Loucy (cell line): ENCODE measurements around the gene DOCK9.

Source experiments
- H2AFZ ChIP-seq: fragments of 200-600 bp; sonication (generic); 2 replicates; pipeline ENCODE4 v1.6.0; 2016; ENCODE audit warnings: antibody characterized with exemption, mild to moderate bottlenecking, low read length, moderate library complexity
- H3F3A ChIP-seq: fragments of 200-600 bp; 2 replicates; pipeline ENCODE4 v1.6.0; 2016; ENCODE audit warnings: antibody characterized with exemption, low read depth, mild to moderate bottlenecking
- H3K27me3 ChIP-seq: fragments of 200-600 bp; sonication (generic); 2 replicates; pipeline ENCODE4 v1.6.1; 2014; ENCODE audit warnings: low read length, mild to moderate bottlenecking; ENCODE audit not compliant: insufficient read depth, poor library complexity, severe bottlenecking
- H3K36me3 ChIP-seq: fragments of 200-600 bp; sonication (generic); 2 replicates; pipeline ENCODE4 v1.6.1; 2016; ENCODE audit warnings: low read length; ENCODE audit not compliant: insufficient read depth
- H3K4me1 ChIP-seq: fragments of 200-600 bp; sonication (generic); 2 replicates; pipeline ENCODE4 v1.5.1; 2014; ENCODE audit warnings: low read length, mild to moderate bottlenecking; ENCODE audit not compliant: insufficient read depth, poor library complexity, severe bottlenecking
- H3K4me2 ChIP-seq: fragments of 200-600 bp; sonication (generic); 2 replicates; pipeline ENCODE4 v1.6.0; 2014; ENCODE audit warnings: antibody characterized with exemption, low read length, low read depth, mild to moderate bottlenecking; ENCODE audit not compliant: poor library complexity, severe bottlenecking
- H3K4me3 ChIP-seq: fragments of 200-600 bp; sonication (generic); 2 replicates; pipeline ENCODE4 v1.5.1; 2014; ENCODE audit warnings: low read length, mild to moderate bottlenecking, mixed read lengths; ENCODE audit not compliant: poor library complexity, severe bottlenecking
- H3K79me2 ChIP-seq: fragments of 200-600 bp; sonication (generic); 2 replicates; pipeline ENCODE4 v1.6.1; 2014; ENCODE audit warnings: low read length; ENCODE audit not compliant: insufficient read depth
- H3K9ac ChIP-seq: fragments of 200-600 bp; sonication (generic); 2 replicates; pipeline ENCODE4 v1.6.0; 2014; ENCODE audit warnings: mild to moderate bottlenecking, low read depth, low read length, moderate library complexity; ENCODE audit not compliant: poor library complexity, severe bottlenecking
- H3K9me2 ChIP-seq: fragments of 200-600 bp; sonication (generic); replicated peaks from 2 replicates; pipeline ENCODE4 v1.6.1; 2016; ENCODE audit warnings: low read depth, low read length, mixed read lengths
- H3K9me3 ChIP-seq: fragments of 200-600 bp; sonication (generic); 2 replicates; pipeline ENCODE4 v1.6.1; 2014; ENCODE audit warnings: mild to moderate bottlenecking, antibody characterized with exemption, low read length, low read depth; ENCODE audit not compliant: insufficient read depth
- H4K20me1 ChIP-seq: fragments of 200-600 bp; sonication (generic); 2 replicates; pipeline ENCODE4 v1.6.0; 2014; ENCODE audit warnings: antibody characterized with exemption, low read length, mild to moderate bottlenecking; ENCODE audit not compliant: insufficient read depth, poor library complexity, severe bottlenecking
- EZH2phosphoT487 ChIP-seq: fragments of 200-600 bp; IDR thresholded peaks from 2 replicates; pipeline ENCODE4 v1.6.1; 2018; ENCODE audit warnings: antibody characterized with exemption, mild to moderate bottlenecking, moderate library complexity, borderline replicate concordance
- TF ChIP-seq, protein P1 (sequence below): fragments of 200-600 bp; sonication (generic); conservative IDR thresholded peaks from 2 replicates; pipeline ENCODE4 v1.5.1; 2014; ENCODE audit warnings: mild to moderate bottlenecking, antibody characterized with exemption, low read length

The DOCK9 gene

DNA sequence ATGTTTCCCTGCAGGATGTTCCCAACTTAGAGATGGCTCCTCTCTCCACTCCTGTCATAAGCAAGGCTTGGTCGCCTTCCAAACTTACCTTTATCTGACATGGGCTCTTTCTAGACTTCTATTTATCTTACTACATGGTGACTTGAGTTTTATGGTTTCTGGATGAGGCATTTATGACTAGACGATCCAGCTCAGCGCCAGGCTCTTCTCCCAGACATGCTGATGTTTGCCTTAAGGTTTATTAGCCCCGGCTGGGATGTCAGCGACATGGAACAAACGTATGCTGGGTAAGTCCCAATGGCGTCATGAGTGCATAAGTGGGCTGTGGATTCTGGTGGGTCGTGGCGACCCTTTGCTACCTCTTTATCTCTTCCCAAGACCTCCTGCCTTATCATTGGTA is 185.5 kb downstream of the DOCK9 start:
- TF ChIP-seq, protein P1, sequence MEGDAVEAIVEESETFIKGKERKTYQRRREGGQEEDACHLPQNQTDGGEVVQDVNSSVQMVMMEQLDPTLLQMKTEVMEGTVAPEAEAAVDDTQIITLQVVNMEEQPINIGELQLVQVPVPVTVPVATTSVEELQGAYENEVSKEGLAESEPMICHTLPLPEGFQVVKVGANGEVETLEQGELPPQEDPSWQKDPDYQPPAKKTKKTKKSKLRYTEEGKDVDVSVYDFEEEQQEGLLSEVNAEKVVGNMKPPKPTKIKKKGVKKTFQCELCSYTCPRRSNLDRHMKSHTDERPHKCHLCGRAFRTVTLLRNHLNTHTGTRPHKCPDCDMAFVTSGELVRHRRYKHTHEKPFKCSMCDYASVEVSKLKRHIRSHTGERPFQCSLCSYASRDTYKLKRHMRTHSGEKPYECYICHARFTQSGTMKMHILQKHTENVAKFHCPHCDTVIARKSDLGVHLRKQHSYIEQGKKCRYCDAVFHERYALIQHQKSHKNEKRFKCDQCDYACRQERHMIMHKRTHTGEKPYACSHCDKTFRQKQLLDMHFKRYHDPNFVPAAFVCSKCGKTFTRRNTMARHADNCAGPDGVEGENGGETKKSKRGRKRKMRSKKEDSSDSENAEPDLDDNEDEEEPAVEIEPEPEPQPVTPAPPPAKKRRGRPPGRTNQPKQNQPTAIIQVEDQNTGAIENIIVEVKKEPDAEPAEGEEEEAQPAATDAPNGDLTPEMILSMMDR = no peak
- no peak for TF ChIP-seq EZH2phosphoT487
- Histone ChIP-seq H4K20me1 (no peaks in the 10 kb centered on the region), H3F3A (no peaks in the 10 kb centered on the region), H2AFZ (no peak overlapping the region), H3K4me3 (no peak overlapping the region), H3K27me3 (no peaks in the 10 kb centered on the region), H3K79me2 (no peaks in the 10 kb centered on the region), H3K36me3 (peaks cover 3% of the 10 kb centered on the region; the same call in 1 of the 2 replicates), H3K4me2 (no peak overlapping the region), H3K9me3 (no peaks in the 10 kb centered on the region), H3K9ac (no peak overlapping the region), H3K9me2 (no peaks in the 10 kb centered on the region), H3K4me1 (no peaks in the 10 kb centered on the region)

DNA sequence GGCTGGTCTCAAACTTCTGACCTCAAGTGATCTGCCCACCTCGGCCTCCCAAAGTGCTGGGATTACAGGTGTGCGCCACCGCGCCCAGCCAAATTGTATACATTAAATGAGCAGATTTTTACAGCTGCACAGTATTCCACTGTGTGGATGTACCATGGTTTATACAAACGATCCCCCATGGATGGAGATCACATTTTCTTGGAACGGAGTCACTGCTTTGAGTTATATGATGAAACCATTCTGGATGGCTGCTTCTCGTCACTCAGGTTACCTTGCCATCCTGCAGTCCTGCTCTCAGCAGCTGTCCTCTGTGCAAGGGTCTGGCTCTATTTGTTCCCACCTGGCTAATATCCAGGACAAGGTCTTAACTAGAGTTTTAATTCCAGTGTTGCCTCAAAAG is 186.3 kb downstream of the DOCK9 start:
- Histone ChIP-seq H3F3A (no peaks in the 10 kb centered on the region), H3K27me3 (no peaks in the 10 kb centered on the region), H3K4me3 (no peak overlapping the region), H3K9me3 (no peaks in the 10 kb centered on the region), H3K9ac (no peak overlapping the region), H2AFZ (no peak overlapping the region), H3K9me2 (no peaks in the 10 kb centered on the region), H3K79me2 (no peaks in the 10 kb centered on the region), H3K4me2 (no peak overlapping the region), H3K4me1 (no peaks in the 10 kb centered on the region), H3K36me3 (peaks cover 3% of the 10 kb centered on the region; the same call in 1 of the 2 replicates), H4K20me1 (no peaks in the 10 kb centered on the region)
- TF ChIP-seq EZH2phosphoT487 = no peak
- TF ChIP-seq, protein P1 = no peak

- H3K36me3 ChIP-seq = no peaks in the 10 kb centered on the region
These were observed 189.9 kb downstream of the DOCK9 start for GRCh38 chr13:98787996-98788395.

More at GRCh38 chr13:98787996-98788395, 189.9 kb downstream of the DOCK9 start:
- Histone ChIP-seq H3K79me2 (no peaks in the 10 kb centered on the region), H3K4me3 (no peak overlapping the region), H3F3A (no peaks in the 10 kb centered on the region), H4K20me1 (no peaks in the 10 kb centered on the region), H3K9me2 (no peaks in the 10 kb centered on the region), H3K9me3 (no peaks in the 10 kb centered on the region), H3K27me3 (no peaks in the 10 kb centered on the region), H3K9ac (no peak overlapping the region), H3K4me1 (no peaks in the 10 kb centered on the region), H2AFZ (no peak overlapping the region), H3K4me2 (no peak overlapping the region)
- TF ChIP-seq EZH2phosphoT487 = no peak
- TF ChIP-seq, protein P1 = no peak
